DOHH2 (cell line): ENCODE data around the gene TMEM256.

Experiments used
- CTCF ChIP-seq: fragments of 200-600 bp; sonication (generic); IDR thresholded peaks from one replicate; pipeline ENCODE4 v1.5.1; 2014; ENCODE audit warnings: antibody characterized with exemption, mild to moderate bottlenecking, low read depth, low read length; ENCODE audit not compliant: poor library complexity, severe bottlenecking
- EZH2phosphoT487 ChIP-seq: fragments of 200-600 bp; sonication (generic); IDR thresholded peaks from 2 replicates; pipeline ENCODE4 v1.6.1; 2017; ENCODE audit warnings: borderline replicate concordance, mild to moderate bottlenecking, antibody characterized with exemption, low read length, moderate library complexity, mixed read lengths

GRCh38 chr17:7414837-7415236 is 10.9 kb upstream of the TMEM256 start:
- TF ChIP-seq EZH2phosphoT487 (no peak), CTCF (no peak)
